HG03354 (cell line): Measurements from ENCODE around the gene KIF22.
"Not testable (repeated sequence)": the region's sequence is repeated elsewhere in the genome, so short reads cannot be mapped to it uniquely, and the experiment has no call there.

ENCODE experiments used
- ATAC-seq: cut with Tn5 transposase; IDR thresholded peaks from one replicate; pipeline ENCODE4 v1.9.1; 2021; ENCODE audit warnings: mild to moderate bottlenecking; ENCODE audit not compliant: unreplicated experiment, poor library complexity, severe bottlenecking

The KIF22 gene

GRCh38 chr16:29765167-29766032 is 25.2 kb upstream of the KIF22 start:
- ATAC-seq: no peak

DNA sequence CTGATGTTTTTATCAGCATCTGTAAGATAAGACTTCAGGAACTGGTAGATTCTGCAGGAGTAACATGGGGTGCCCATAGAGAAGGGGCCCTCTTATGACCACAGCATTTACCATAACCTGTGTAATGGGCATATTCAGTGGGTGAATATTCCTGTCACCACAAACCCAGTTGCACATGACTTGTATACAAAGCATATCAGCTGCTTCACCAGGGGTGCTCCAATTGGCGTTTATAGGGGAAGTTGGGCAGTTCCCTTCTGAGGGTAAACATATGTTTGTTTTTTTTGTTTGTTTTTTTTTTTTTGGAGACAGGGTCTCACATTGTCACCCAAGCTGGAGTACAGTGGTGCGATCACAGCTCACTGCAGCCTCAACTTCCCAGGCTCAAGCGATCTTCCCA is 24.0 kb upstream of the KIF22 start:
- no peak for ATAC-seq

GRCh38 chr16:29767062-29767461 is 23.5 kb upstream of the KIF22 start:
- no peak for ATAC-seq

DNA sequence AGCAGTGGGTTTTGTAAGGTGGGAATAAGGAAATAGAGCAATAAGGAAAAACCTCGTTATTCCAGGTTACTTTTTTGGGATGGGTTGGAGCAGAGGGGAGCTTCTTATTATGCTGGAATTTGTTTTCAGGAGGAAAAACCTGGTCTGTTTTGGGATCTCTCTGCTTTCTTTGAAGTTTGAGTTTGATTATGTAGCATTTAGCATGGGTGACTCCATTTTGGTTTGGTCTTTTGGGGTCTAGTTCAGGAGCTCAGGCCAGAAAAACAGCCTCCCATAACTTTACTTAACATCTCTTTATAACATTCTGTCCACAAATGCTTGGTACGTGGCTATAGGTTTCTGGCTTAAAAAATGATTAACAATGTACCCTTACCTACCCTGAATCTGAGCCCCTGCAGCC is 21.0 kb upstream of the KIF22 start:
- ATAC-seq: no peak

- no peak for ATAC-seq
Observed at GRCh38 chr16:29770250-29770929, 20.2 kb upstream of the KIF22 start.

- ATAC-seq: not testable (repeated sequence)
Observed at GRCh38 chr16:29772330-29772729, 18.2 kb upstream of the KIF22 start.

DNA sequence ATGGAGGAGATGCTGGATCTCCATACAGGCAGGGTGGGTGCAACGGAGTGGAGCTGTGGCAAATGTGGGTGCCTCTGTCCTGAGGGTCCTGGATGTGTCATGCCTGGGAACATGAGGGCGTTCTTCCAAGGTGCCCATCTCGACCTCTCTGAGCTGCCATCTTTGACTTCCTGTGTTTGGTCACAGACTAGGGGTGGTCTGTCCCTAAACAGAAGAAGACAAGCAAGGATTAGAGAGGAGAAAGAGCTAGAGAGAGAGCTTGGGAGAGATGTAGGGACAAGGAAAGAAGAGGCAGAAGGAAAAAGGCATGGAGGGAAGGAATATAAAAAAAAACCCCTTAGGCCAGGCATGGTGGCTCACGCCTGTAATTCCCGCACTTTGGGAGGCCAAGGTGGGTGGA is 15.8 kb upstream of the KIF22 start:
- ATAC-seq: no peak

GRCh38 chr16:29775742-29776408 is 14.7 kb upstream of the KIF22 start:
- no peak for ATAC-seq

GRCh38 chr16:29777576-29778350 is 12.8 kb upstream of the KIF22 start, which contains the start of gene ZG16:
ZG16 (plus strand) TSS chr16:29778256; CDS start chr16:29779267, 1,011 bp downstream.
- no peak for ATAC-seq

- ATAC-seq: no peak
Observed at GRCh38 chr16:29779474-29779873, 11.1 kb upstream of the KIF22 start.

DNA sequence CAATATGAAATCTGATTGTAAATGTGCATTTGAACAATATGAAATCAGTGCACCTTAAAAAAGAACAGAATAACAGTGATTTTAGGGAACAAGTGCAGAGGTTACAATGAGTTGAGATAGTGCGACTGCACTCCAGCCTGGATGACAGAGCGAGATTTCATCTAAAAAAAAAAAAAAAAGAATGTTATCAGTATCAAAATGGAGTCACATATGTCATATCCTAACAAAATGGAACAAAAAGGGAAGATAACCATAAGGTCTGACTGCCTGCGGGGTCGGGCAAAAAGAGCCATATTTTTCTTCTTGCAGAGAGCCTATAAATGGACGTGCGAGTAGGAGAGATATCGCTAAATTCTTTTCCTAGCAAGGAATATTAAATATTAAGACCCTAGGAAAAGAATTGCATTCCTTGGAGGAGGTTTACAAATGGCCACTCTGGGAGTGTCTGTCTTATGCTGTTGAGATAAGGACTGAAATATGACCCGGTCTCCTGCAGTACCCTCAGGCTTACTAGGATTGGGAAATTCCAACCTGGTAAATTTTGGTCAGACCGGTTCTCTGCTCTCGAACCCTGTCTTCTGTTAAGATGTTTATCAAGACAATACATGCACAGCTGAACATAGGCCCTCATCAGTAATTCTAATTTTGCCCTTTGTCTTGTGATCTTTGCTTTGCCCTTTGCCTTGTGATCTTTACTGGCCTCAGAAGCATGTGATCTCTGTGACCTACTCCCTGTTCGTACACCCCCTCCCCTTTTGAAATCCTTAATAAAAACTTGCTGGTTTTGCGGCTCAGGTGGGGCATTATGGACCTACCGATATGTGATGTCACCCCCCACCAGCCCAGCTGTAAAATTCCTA is 7.2 kb upstream of the KIF22 start:
- ATAC-seq: not testable (repeated sequence)

- no peak for ATAC-seq
Observed at GRCh38 chr16:29784157-29784556, 6.4 kb upstream of the KIF22 start.

GRCh38 chr16:29784901-29785500 is 5.5 kb upstream of the KIF22 start:
- ATAC-seq: no peak

DNA sequence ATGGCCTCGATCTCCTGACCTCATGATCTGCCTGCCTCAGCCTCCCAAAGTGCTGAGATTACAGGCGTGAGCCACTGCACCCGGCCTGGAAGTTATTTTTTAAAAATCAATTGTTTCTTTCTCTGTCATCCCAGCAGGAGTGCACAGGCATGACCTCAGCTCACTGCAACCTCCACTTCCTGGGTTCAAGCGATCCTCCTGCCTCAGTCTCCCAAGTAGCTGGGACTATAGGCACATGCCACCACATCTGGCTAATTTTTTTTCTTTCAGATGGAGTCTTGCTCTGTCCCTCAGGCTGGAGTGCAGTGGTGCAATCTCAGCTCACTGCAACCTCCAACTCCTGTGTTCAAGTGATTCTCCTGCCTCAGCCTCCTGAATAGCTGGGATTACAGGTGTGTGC is 3.4 kb upstream of the KIF22 start:
- ATAC-seq: not testable (repeated sequence)

DNA sequence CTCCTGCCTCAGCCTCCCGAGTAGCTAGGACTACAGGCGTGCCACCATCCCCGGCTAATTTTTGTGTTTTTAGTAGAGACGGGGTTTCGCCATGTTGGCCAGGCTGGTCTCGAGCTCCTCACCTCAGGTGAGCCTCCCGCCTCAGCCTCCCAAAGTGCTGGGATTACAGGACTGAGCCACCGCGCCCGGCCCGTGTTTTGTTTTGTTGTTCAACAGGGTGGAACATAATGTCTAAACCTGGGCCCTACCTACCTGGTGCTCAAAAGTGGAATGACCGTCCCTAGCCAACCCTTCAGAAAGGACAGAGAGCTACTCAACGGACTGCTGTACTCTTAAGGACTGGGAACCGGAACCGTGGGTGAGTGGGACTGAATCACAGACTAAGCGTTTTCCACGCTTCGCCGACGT is 772 bp upstream of the KIF22 start:
- ATAC-seq: no peak

DNA sequence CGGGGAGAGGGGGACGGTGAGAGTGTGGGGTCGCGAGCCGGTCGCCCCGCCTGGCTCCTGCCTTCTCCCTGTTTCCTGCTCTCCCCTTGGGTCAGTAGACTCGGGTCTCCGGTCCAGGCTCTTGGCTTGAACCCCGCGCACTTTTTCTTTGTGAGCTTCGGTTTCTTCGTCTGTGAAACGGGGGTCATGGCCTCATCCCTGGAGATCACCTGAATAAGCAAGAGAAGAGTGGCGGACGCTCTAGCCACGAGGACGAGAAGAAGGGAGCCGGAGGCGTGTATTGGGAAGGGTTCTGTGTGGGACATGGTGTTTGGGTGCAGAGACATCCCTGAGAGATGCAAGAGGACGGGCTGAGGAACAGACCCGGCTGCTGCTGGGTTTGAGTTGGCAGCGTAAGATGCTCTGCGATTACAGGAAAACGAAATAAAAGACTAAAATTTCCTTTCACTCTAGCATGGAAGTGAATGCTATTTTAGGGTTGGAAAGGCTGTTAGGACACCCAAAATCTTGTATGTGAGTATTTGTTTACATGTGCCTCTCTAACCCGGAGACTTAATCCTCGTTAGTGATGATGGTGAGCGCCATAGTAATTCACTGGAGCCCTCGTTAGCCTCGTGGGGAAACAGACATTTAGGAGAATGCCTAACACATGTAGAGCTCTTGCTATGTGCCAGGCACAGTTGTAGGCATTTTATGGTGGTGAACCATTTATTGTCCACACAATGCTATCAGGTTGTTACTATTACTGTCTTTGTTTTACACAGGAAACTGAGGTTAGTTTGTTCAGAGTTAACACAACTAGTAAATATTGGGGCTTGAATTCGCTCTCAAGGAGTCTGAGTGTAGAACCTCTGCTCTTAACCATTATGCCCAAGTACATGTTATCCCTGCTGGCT is 646 bp downstream of the KIF22 start:
- ATAC-seq: peak; percentile 10
